Esophagus muscularis mucosa (tissue), 4 donors: ENCODE data around the gene EXTL2. TPM values are rescaled to one million over a fixed set of nuclear protein-coding genes. Genes with fewer than 3 reads are reported as not detected.

Experiments used
- DNase-seq: peaks from one replicate; pipeline ENCODE4 v3.0.0-alpha.2; 2017; ENCODE audit errors: extremely low spot score
- H3K27ac ChIP-seq, 4 donors: fragments of 200-600 bp; sonication (generic); replicated peaks in 1 of 4; 1 replicate in 3 of 4; 2 replicates in 1 of 4; pipeline ENCODE4 v1.5.1; 2016 to 2019; ENCODE audit warnings: mild to moderate bottlenecking in 1 of 4
- H3K27me3 ChIP-seq, 4 donors: fragments of 200-600 bp; sonication (generic); one replicate each; pipeline versions ENCODE4 v1.5.1 to v1.6.0; 2016 to 2019
- H3K36me3 ChIP-seq, 4 donors: fragments of 200-600 bp; sonication (generic); one replicate each; pipeline ENCODE4 v1.5.1; 2016 to 2019
- H3K4me1 ChIP-seq, 4 donors: fragments of 200-600 bp; sonication (generic); one replicate each; pipeline ENCODE4 v1.5.1; 2016 to 2019
- H3K4me3 ChIP-seq, 4 donors: fragments of 200-600 bp; sonication (generic); 1 replicate in 2 of 4; 2 replicates in 2 of 4; pipeline ENCODE4 v1.5.1; 2016 to 2019; ENCODE audit warnings: mild to moderate bottlenecking in 4 of 4, moderate library complexity in 1 of 4
- H3K9me3 ChIP-seq, 4 donors: fragments of 200-600 bp; sonication (generic); 1 replicate in 3 of 4; 2 replicates in 1 of 4; pipeline ENCODE4 v1.5.1; 2016 to 2019
- CTCF ChIP-seq, 3 experiments: fragments of 200-600 bp in 2 of 3; fragments of 450-650 bp in 1 of 3; sonication (generic) in 2 of 3; IDR thresholded peaks; one replicate each; pipeline ENCODE4 v1.5.1; 2017 to 2019; ENCODE audit warnings: antibody characterized with exemption in 3 of 3, mild to moderate bottlenecking in 2 of 3, moderate library complexity in 1 of 3
- EP300 ChIP-seq: sonication (generic); formaldehyde crosslinking; IDR thresholded peaks from one replicate; pipeline ENCODE4 v1.6.1; 2017; ENCODE audit warnings: antibody characterized with exemption
- POLR2A ChIP-seq: fragments of 450-650 bp; IDR thresholded peaks from one replicate; pipeline ENCODE4 v1.6.1; 2017; ENCODE audit warnings: antibody characterized with exemption, moderate library complexity, mild to moderate bottlenecking, low read depth
- POLR2AphosphoS5 ChIP-seq, 2 donors: sonication (generic); formaldehyde crosslinking; IDR thresholded peaks; one replicate each; pipeline ENCODE4 v1.6.1; 2017; ENCODE audit warnings: antibody characterized with exemption in 2 of 2
- WGBS: methylation state at CpG from one replicate; pipeline ENCODE4 v1.1.5; 2018; 5-methylcytosine and 5-hydroxymethylcytosine counted together
- intact Hi-C: fragments of 100-400 bp; cut with DNase I; formaldehyde crosslinking; loops from one replicate; pipeline ENCODE4 v1.15.1; 2023
- total RNA-seq, 4 donors: library from RNA; depleted of rRNA; stranded (reverse); fragments of >200 nt; gene quantifications; one replicate each; pipeline versions ENCODE4 v1.1.0 to v1.2.1, GENCODE V29; 2016

Gene EXTL2
- total RNA-seq, 4 donors from 2014 or later: 14.5 to 21.6 (median 17.6) TPM

DNA sequence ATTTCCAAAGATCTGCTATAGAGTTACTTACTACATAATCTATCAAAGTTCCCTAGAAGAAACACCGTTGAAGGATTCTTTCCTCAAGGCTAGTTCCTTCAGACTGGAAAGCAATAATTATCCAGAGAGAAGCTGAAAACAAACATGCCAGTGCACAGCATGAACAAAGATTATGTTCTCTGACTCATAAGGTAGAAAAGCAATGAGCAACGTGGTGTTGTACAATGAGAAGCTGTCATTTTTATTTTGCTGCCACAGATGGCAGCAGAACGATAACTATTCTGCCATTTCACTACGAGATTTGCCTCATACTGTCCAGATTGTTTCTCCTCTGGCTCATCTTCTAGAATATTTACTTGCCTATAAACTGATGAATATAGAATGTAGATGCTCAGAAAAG lies 10.7 kb downstream of the EXTL2 start:
- intact Hi-C loops: loop anchor here (10.0 kb wide), 1 partner anchor 619 kb away; the partner anchor contains the start of gene RTCA
- H3K27me3 ChIP-seq: no peaks in the 10 kb centered on the region
- H3K9me3 ChIP-seq: no peaks in the 10 kb centered on the region
- no peak for DNase-seq
- no peak for TF ChIP-seq POLR2A
- no peak for TF ChIP-seq EP300
- no peak for TF ChIP-seq CTCF (IDR thresholded peaks at IDR 0.05)
- no peak for TF ChIP-seq POLR2AphosphoS5 (IDR thresholded peaks at IDR 0.05)
- WGBS: 66% methylated on average over 4 of the region's 4 CpGs
- no peak overlapping the region for H3K27ac ChIP-seq
- H3K4me1 ChIP-seq: no peaks in the 10 kb centered on the region
- no peak overlapping the region for H3K4me3 ChIP-seq
- H3K36me3 ChIP-seq: peaks cover 0 to 6% (median 3%) of the 10 kb centered on the region in 4 donors

GRCh38 chr1:100882698-100883097 lies 11.9 kb downstream of the EXTL2 start:
- H3K27ac ChIP-seq: no peak overlapping the region
- H3K9me3 ChIP-seq: no peaks in the 10 kb centered on the region
- no peaks in the 10 kb centered on the region for H3K27me3 ChIP-seq
- WGBS: 75% methylated on average over 2 of the region's 2 CpGs
- DNase-seq: no peak
- H3K4me1 ChIP-seq: no peaks in the 10 kb centered on the region
- H3K36me3 ChIP-seq: peaks cover 0 to 7% (median 3%) of the 10 kb centered on the region in 4 donors
- intact Hi-C loops: loop anchor here (10.0 kb wide), 1 partner anchor 618 kb away; the partner anchor contains the start of gene RTCA
- no peak overlapping the region for H3K4me3 ChIP-seq
- TF ChIP-seq POLR2AphosphoS5 (IDR thresholded peaks at IDR 0.05): no peak
- no peak for TF ChIP-seq EP300
- TF ChIP-seq POLR2A: no peak
- no peak for TF ChIP-seq CTCF (IDR thresholded peaks at IDR 0.05)

- WGBS: 94% methylated on average over 3 of the region's 3 CpGs
- Histone ChIP-seq H3K36me3 (peaks cover 0 to 17% (median 11%) of the 10 kb centered on the region in 4 donors), H3K27ac (no peak overlapping the region), H3K4me1 (no peaks in the 10 kb centered on the region), H3K9me3 (no peaks in the 10 kb centered on the region), H3K4me3 (no peak overlapping the region), H3K27me3 (no peaks in the 10 kb centered on the region)
- no peak for DNase-seq
- intact Hi-C loops: loop anchor here (10.0 kb wide), 1 partner anchor 617 kb away; the partner anchor contains the start of gene RTCA
- TF ChIP-seq POLR2A (no peak), EP300 (no peak), POLR2AphosphoS5 (IDR thresholded peaks at IDR 0.05) (no peak), CTCF (IDR thresholded peaks at IDR 0.05) (no peak)
Measured at GRCh38 chr1:100881687-100882086, 13.0 kb downstream of the EXTL2 start.

- intact Hi-C loops: no loop called here
Measured at GRCh38 chr1:100879422-100879821, 15.2 kb downstream of the EXTL2 start.

More at GRCh38 chr1:100879422-100879821, 15.2 kb downstream of the EXTL2 start:
- Histone ChIP-seq H3K4me3 (no peak overlapping the region), H3K9me3 (no peaks in the 10 kb centered on the region), H3K4me1 (no peaks in the 10 kb centered on the region), H3K36me3 (peaks cover 0 to 30% (median 8%) of the 10 kb centered on the region in 4 donors), H3K27me3 (no peaks in the 10 kb centered on the region), H3K27ac (no peak overlapping the region)
- TF ChIP-seq EP300 (no peak), CTCF (IDR thresholded peaks at IDR 0.05) (no peak), POLR2AphosphoS5 (IDR thresholded peaks at IDR 0.05) (no peak), POLR2A (no peak)
- no peak for DNase-seq
